Right cardiac atrium (tissue), 5 donors: Measurements from ENCODE around the gene SLC9A9. TPM values are rescaled to one million over a fixed set of nuclear protein-coding genes. Genes with fewer than 3 reads are reported as not detected.

Experiments
- ATAC-seq, 2 donors: fragments of 200-7000 bp; cut with Tn5 transposase; one replicate each; pipeline versions ENCODE4 v1.8.0 to v1.9.1; 2020; ENCODE audit warnings: moderate library complexity in 2 of 2, mild to moderate bottlenecking in 1 of 2
- DNase-seq, 3 donors: peaks; one replicate each; pipeline ENCODE4 v3.0.0-alpha.2; 2020
- H3K27ac ChIP-seq: one replicate; pipeline ENCODE4 v1.5.1; 2013; ENCODE audit warnings: mild to moderate bottlenecking, low read length, control low read depth, moderate library complexity
- H3K27me3 ChIP-seq: one replicate; pipeline ENCODE4 v1.6.1; 2013; ENCODE audit not compliant: control insufficient read depth, insufficient read depth
- H3K4me1 ChIP-seq: one replicate; pipeline ENCODE4 v1.6.1; 2013; ENCODE audit warnings: low read length; ENCODE audit not compliant: control insufficient read depth, insufficient read depth
- H3K4me3 ChIP-seq: one replicate; pipeline ENCODE4 v1.5.1; 2013; ENCODE audit warnings: low read length, control low read depth
- H3K9me3 ChIP-seq: one replicate; pipeline ENCODE4 v1.6.1; 2013; ENCODE audit warnings: low read length; ENCODE audit not compliant: control insufficient read depth
- WGBS: extraction: QIAGEN DNeasy Blood & Tissue Kit; methylation state at CpG from one replicate; pipeline ENCODE4 v1.1.7; 2013; 5-methylcytosine and 5-hydroxymethylcytosine counted together
- intact Hi-C, 4 donors: fragments of 100-400 bp; cut with DNase I; formaldehyde crosslinking; loops; one replicate each; pipeline versions ENCODE4 v1.11.0 to v1.14.0; 2022 to 2023
- polyA plus RNA-seq: library from polyadenylated mRNA; stranded (reverse); fragments of 200-250 nt; gene quantifications from one replicate; pipeline ENCODE4 v1.2.3, GENCODE V29; 2013
- total RNA-seq, 4 donors: library from RNA; stranded (reverse); fragmentation: NEBNext Ultra II Directional; extraction: Animal tissue kit (Norgen Biotek cat#: 25700); gene quantifications; one replicate each; pipeline ENCODE4 v1.2.1, GENCODE V29; 2021
- donor health status: healthy with polysubstance abuse.
- donor health status: DM: no; HTN: yes; CAD: no.
- donor health status: DM: no; HTN: no; CAD: no.
- donor health status: DM: no; HTN: yes; CAD: no; lungs with severe emphysema.
- donor health status: DM: yes; HTN: yes; CAD: no.

Gene SLC9A9
- total and polyA plus RNA-seq, 5 donors, result 3.6 to 14.9 (median 9.2) TPM

GRCh38 chr3:143825513-143825912 is 22.8 kb downstream of the SLC9A9 start:
- intact Hi-C loops, result no loop called here
- ATAC-seq, result peak; percentile 45 to 61
- Histone ChIP-seq H3K27me3 (no peaks in the 10 kb centered on the region), H3K27ac (no peak overlapping the region), H3K4me3 (no peak overlapping the region), H3K9me3 (no peaks in the 10 kb centered on the region), H3K4me1 (no peaks in the 10 kb centered on the region)
- no peak for DNase-seq
- 35% methylated on average over 3 of the region's 3 CpGs for WGBS

- H3K9me3 ChIP-seq, result no peaks in the 10 kb centered on the region
- H3K4me3 ChIP-seq, result no peak overlapping the region
- no peaks in the 10 kb centered on the region for H3K27me3 ChIP-seq
- no peaks in the 10 kb centered on the region for H3K4me1 ChIP-seq
- WGBS, result 56% methylated on average over 3 of the region's 3 CpGs
- DNase-seq, result no peak
- no peak overlapping the region for H3K27ac ChIP-seq
- intact Hi-C loops, result no loop called here
- no peak for ATAC-seq
Measured at GRCh38 chr3:143824735-143825385, 23.4 kb downstream of the SLC9A9 start.

GRCh38 chr3:143822798-143823197 is 25.5 kb downstream of the SLC9A9 start:
- Histone ChIP-seq H3K9me3 (no peaks in the 10 kb centered on the region), H3K4me3 (no peak overlapping the region), H3K27me3 (no peaks in the 10 kb centered on the region), H3K4me1 (no peaks in the 10 kb centered on the region), H3K27ac (no peak overlapping the region)
- intact Hi-C loops, result no loop called here
- DNase-seq (no peak), ATAC-seq (no peak)
- WGBS, result 86% methylated on average over 1 of the region's 1 CpG

GRCh38 chr3:143822374-143822773 is 25.9 kb downstream of the SLC9A9 start:
- ATAC-seq (peak in 1 of 2 donors; percentile 38), DNase-seq (no peak)
- intact Hi-C loops, result no loop called here
- Histone ChIP-seq H3K4me1 (no peaks in the 10 kb centered on the region), H3K9me3 (no peaks in the 10 kb centered on the region), H3K4me3 (no peak overlapping the region), H3K27ac (no peak overlapping the region), H3K27me3 (no peaks in the 10 kb centered on the region)
- 73% methylated on average over 3 of the region's 3 CpGs for WGBS

GRCh38 chr3:143821862-143822261 is 26.4 kb downstream of the SLC9A9 start:
- intact Hi-C loops, result no loop called here
- Histone ChIP-seq H3K27me3 (no peaks in the 10 kb centered on the region), H3K4me3 (no peak overlapping the region), H3K9me3 (no peaks in the 10 kb centered on the region), H3K4me1 (no peaks in the 10 kb centered on the region), H3K27ac (no peak overlapping the region)
- no peak for DNase-seq
- no peak for ATAC-seq
- WGBS, result 67% methylated on average over 4 of the region's 4 CpGs

GRCh38 chr3:143820466-143821221 is 27.6 kb downstream of the SLC9A9 start:
- Histone ChIP-seq H3K27ac (no peak overlapping the region), H3K27me3 (no peaks in the 10 kb centered on the region), H3K4me1 (no peaks in the 10 kb centered on the region), H3K4me3 (no peak overlapping the region), H3K9me3 (no peaks in the 10 kb centered on the region)
- DNase-seq (peak in 1 of 3 donors; percentile 55), ATAC-seq (peak in 1 of 2 donors; percentile 55)
- 88% methylated on average over 3 of the region's 3 CpGs for WGBS
- intact Hi-C loops, result no loop called here

GRCh38 chr3:143819890-143820289 is 28.4 kb downstream of the SLC9A9 start:
- no peaks in the 10 kb centered on the region for H3K4me1 ChIP-seq
- no peak overlapping the region for H3K27ac ChIP-seq
- intact Hi-C loops, result no loop called here
- H3K9me3 ChIP-seq, result no peaks in the 10 kb centered on the region
- H3K27me3 ChIP-seq, result no peaks in the 10 kb centered on the region
- DNase-seq (no peak), ATAC-seq (no peak)
- WGBS, result 84% methylated on average over 1 of the region's 1 CpG
- no peak overlapping the region for H3K4me3 ChIP-seq

- Histone ChIP-seq H3K9me3 (no peaks in the 10 kb centered on the region), H3K4me1 (peaks cover 3% of the 10 kb centered on the region), H3K27me3 (no peaks in the 10 kb centered on the region), H3K27ac (no peak overlapping the region), H3K4me3 (no peak overlapping the region)
- WGBS, result 75% methylated on average over 3 of the region's 3 CpGs
- ATAC-seq (peak; percentile 31 to 37), DNase-seq (peak in 1 of 3 donors; percentile 42)
- intact Hi-C loops, result no loop called here
Measured at GRCh38 chr3:143814443-143814889, 33.8 kb downstream of the SLC9A9 start.

- ATAC-seq, result no peak
- intact Hi-C loops, result no loop called here
Measured at GRCh38 chr3:143812481-143812880, 35.8 kb downstream of the SLC9A9 start.

GRCh38 chr3:143811602-143812001 is 36.7 kb downstream of the SLC9A9 start:
- no peaks in the 10 kb centered on the region for H3K27me3 ChIP-seq

More at GRCh38 chr3:143812481-143812880, 35.8 kb downstream of the SLC9A9 start:
- Histone ChIP-seq H3K9me3 (no peaks in the 10 kb centered on the region), H3K4me3 (no peak overlapping the region), H3K4me1 (peaks cover 3% of the 10 kb centered on the region), H3K27me3 (no peaks in the 10 kb centered on the region), H3K27ac (no peak overlapping the region)
- WGBS, result 47% methylated on average over 3 of the region's 3 CpGs
- no peak for DNase-seq

GRCh38 chr3:143810953-143811265 is 37.4 kb downstream of the SLC9A9 start:
- DNase-seq, result no peak
- Histone ChIP-seq H3K27ac (no peak overlapping the region), H3K4me3 (no peak overlapping the region), H3K4me1 (peaks cover 3% of the 10 kb centered on the region), H3K9me3 (no peaks in the 10 kb centered on the region), H3K27me3 (no peaks in the 10 kb centered on the region)
- ATAC-seq, result no peak
- intact Hi-C loops, result no loop called here
- WGBS, result 76% methylated on average over 2 of the region's 2 CpGs

More at GRCh38 chr3:143811602-143812001, 36.7 kb downstream of the SLC9A9 start:
- intact Hi-C loops, result no loop called here
- ATAC-seq (peak; percentile 57 to 67), DNase-seq (peak; percentile 68 to 89 (median 80))
- Histone ChIP-seq H3K4me3 (no peak overlapping the region), H3K27ac (no peak overlapping the region), H3K4me1 (peaks cover 3% of the 10 kb centered on the region), H3K9me3 (no peaks in the 10 kb centered on the region)
- 66% methylated on average over 8 of the region's 8 CpGs for WGBS
